Effector CD8-positive, alpha-beta T cell (primary cell): Measurements from ENCODE around the gene CPPED1.
"Not testable (repeated sequence)": the region's sequence is repeated elsewhere in the genome, so short reads cannot be mapped to it uniquely, and the experiment has no call there.

ENCODE experiments used
- DNase-seq: peaks from one replicate; lab custom pipeline; 2025; lab: John Stamatoyannopoulos, UW

Gene CPPED1

GRCh38 chr16:12802048-12802447 is 1.6 kb downstream of the CPPED1 start:
- no peak for DNase-seq

GRCh38 chr16:12801511-12802042 is 2.1 kb downstream of the CPPED1 start:
- no peak for DNase-seq

GRCh38 chr16:12800817-12801216 is 2.9 kb downstream of the CPPED1 start:
- DNase-seq = no peak

GRCh38 chr16:12799996-12800395 is 3.7 kb downstream of the CPPED1 start:
- DNase-seq = not testable (repeated sequence)

- DNase-seq = no peak
These were observed 4.8 kb downstream of the CPPED1 start for GRCh38 chr16:12798846-12799245.

GRCh38 chr16:12798171-12798570 is 5.5 kb downstream of the CPPED1 start:
- no peak for DNase-seq

GRCh38 chr16:12796498-12796897 is 7.2 kb downstream of the CPPED1 start:
- DNase-seq = no peak

GRCh38 chr16:12794486-12795387 is 8.9 kb downstream of the CPPED1 start:
- no peak for DNase-seq

GRCh38 chr16:12793865-12794240 is 9.8 kb downstream of the CPPED1 start:
- DNase-seq = no peak

GRCh38 chr16:12793120-12793864 is 10.4 kb downstream of the CPPED1 start:
- no peak for DNase-seq

- not testable (repeated sequence) for DNase-seq
These were observed 11.2 kb downstream of the CPPED1 start for GRCh38 chr16:12792528-12792927.

GRCh38 chr16:12791340-12791739 is 12.3 kb downstream of the CPPED1 start:
- no peak for DNase-seq

- DNase-seq = no peak
These were observed 14.9 kb downstream of the CPPED1 start for GRCh38 chr16:12788758-12789157.

- DNase-seq = no peak
These were observed 17.6 kb downstream of the CPPED1 start for GRCh38 chr16:12786081-12786480.

GRCh38 chr16:12784076-12784475 is 19.6 kb downstream of the CPPED1 start:
- DNase-seq = no peak

- DNase-seq = no peak
These were observed 21.9 kb downstream of the CPPED1 start for GRCh38 chr16:12781777-12782176.

GRCh38 chr16:12780467-12780866 is 23.2 kb downstream of the CPPED1 start:
- DNase-seq = no peak

GRCh38 chr16:12778726-12779125 is 25.0 kb downstream of the CPPED1 start:
- DNase-seq = no peak

GRCh38 chr16:12775656-12776236 is 27.9 kb downstream of the CPPED1 start:
- DNase-seq = no peak

GRCh38 chr16:12773221-12773620 is 30.5 kb downstream of the CPPED1 start:
- DNase-seq = no peak

GRCh38 chr16:12771341-12771798 is 32.3 kb downstream of the CPPED1 start:
- DNase-seq = no peak

GRCh38 chr16:12769525-12769924 is 34.2 kb downstream of the CPPED1 start:
- no peak for DNase-seq
